ENCODE measurements around the gene TBXA2R.

DNA sequence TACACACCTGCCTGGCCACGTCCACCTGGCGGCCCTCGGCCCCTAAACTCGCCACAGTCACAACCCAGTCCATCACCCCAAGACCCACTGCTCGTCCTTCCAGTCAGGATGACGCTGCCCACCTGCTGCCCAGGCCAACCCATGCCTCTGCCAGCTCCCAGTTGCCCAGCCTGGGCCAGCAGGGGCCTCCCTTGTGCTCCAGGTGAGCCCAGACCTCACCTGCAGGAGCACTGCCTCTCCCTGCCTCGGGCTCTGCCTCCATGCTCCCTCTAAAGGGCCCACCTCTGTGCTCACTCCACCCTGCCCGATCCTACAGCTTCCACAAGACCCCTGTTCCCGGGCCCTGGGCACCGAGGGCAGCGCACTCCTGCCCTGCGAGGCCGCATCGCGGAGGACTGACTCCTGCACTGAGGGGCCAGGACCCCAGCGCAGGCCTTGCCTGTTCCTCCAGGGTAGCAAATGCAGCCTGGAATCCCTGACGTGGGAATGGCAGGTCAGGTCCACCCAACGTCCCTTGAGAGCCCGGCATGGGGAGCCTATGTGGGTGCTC is 27.9 kb upstream of the TBXA2R start:
- TF ChIP-seq GATA3 (IDR thresholded peaks at IDR 0.05; ENCODE audit: low read depth, low read length) (no peak), GATA2 (IDR thresholded peaks at IDR 0.05; ENCODE audit: low read depth, low read length) (no peak)

All from SH-SY5Y (cell line).